Measurements from ENCODE around the gene PRDM11.

PRDM11 gene

GRCh38 chr11:45272701-45273100 lies 126.3 kb downstream of the PRDM11 start:
- Mint-ChIP-seq H3K4me3 (no peak overlapping the region), H3K27ac (no peak overlapping the region), H3K27me3 (peaks cover 22% of the 10 kb centered on the region), H3K4me1 (ENCODE audit: low read depth) (no peaks in the 10 kb centered on the region), H3K9me3 (ENCODE audit: low read depth) (no peaks in the 10 kb centered on the region), H3K36me3 (no peaks in the 10 kb centered on the region)

GRCh38 chr11:45273509-45273908 lies 127.1 kb downstream of the PRDM11 start:
- Mint-ChIP-seq H3K36me3 (no peaks in the 10 kb centered on the region), H3K27me3 (peaks cover 18% of the 10 kb centered on the region), H3K4me3 (no peak overlapping the region), H3K27ac (no peak overlapping the region), H3K9me3 (ENCODE audit: low read depth) (no peaks in the 10 kb centered on the region), H3K4me1 (ENCODE audit: low read depth) (no peaks in the 10 kb centered on the region)

GRCh38 chr11:45274206-45274605 lies 127.8 kb downstream of the PRDM11 start:
- Mint-ChIP-seq H3K9me3 (ENCODE audit: low read depth) (no peaks in the 10 kb centered on the region), H3K27ac (no peak overlapping the region), H3K36me3 (no peaks in the 10 kb centered on the region), H3K27me3 (peaks cover 14% of the 10 kb centered on the region), H3K4me3 (no peak overlapping the region), H3K4me1 (ENCODE audit: low read depth) (no peaks in the 10 kb centered on the region)

GRCh38 chr11:45275828-45276227 lies 129.4 kb downstream of the PRDM11 start:
- Mint-ChIP-seq H3K4me3 (no peak overlapping the region), H3K9me3 (ENCODE audit: low read depth) (peaks cover 3% of the 10 kb centered on the region), H3K4me1 (ENCODE audit: low read depth) (peaks cover 4% of the 10 kb centered on the region), H3K27me3 (peaks cover 10% of the 10 kb centered on the region), H3K27ac (no peak overlapping the region), H3K36me3 (no peaks in the 10 kb centered on the region)

- Mint-ChIP-seq H3K27ac (no peak overlapping the region), H3K4me3 (no peak overlapping the region), H3K4me1 (ENCODE audit: low read depth) (peaks cover 4% of the 10 kb centered on the region), H3K9me3 (ENCODE audit: low read depth) (peaks cover 3% of the 10 kb centered on the region), H3K36me3 (no peaks in the 10 kb centered on the region), H3K27me3 (peaks cover 7% of the 10 kb centered on the region)
Measured at GRCh38 chr11:45278714-45279113, 132.3 kb downstream of the PRDM11 start.

- no peak overlapping the region for H3K27ac Mint-ChIP-seq
- peaks cover 4% of the 10 kb centered on the region for H3K4me1 Mint-ChIP-seq (ENCODE audit: low read depth)
- peaks cover 3% of the 10 kb centered on the region for H3K9me3 Mint-ChIP-seq (ENCODE audit: low read depth)
- no peak overlapping the region for H3K4me3 Mint-ChIP-seq
- peaks cover 9% of the 10 kb centered on the region for H3K27me3 Mint-ChIP-seq
- H3K36me3 Mint-ChIP-seq, result no peaks in the 10 kb centered on the region
Measured at GRCh38 chr11:45279645-45280044, 133.2 kb downstream of the PRDM11 start.

- H3K27me3 Mint-ChIP-seq, result peaks cover 9% of the 10 kb centered on the region
- H3K4me1 Mint-ChIP-seq (ENCODE audit: low read depth), result peaks cover 4% of the 10 kb centered on the region
- no peak overlapping the region for H3K27ac Mint-ChIP-seq
- no peaks in the 10 kb centered on the region for H3K36me3 Mint-ChIP-seq
- H3K9me3 Mint-ChIP-seq (ENCODE audit: low read depth), result peaks cover 3% of the 10 kb centered on the region
- H3K4me3 Mint-ChIP-seq, result no peak overlapping the region
Measured at GRCh38 chr11:45280449-45280848, 134.0 kb downstream of the PRDM11 start.

- Mint-ChIP-seq H3K4me3 (no peak overlapping the region), H3K36me3 (no peaks in the 10 kb centered on the region), H3K4me1 (ENCODE audit: low read depth) (peaks cover 4% of the 10 kb centered on the region), H3K27me3 (peaks cover 16% of the 10 kb centered on the region), H3K27ac (no peak overlapping the region), H3K9me3 (ENCODE audit: low read depth) (peaks cover 3% of the 10 kb centered on the region)
Measured at GRCh38 chr11:45282081-45282480, 135.6 kb downstream of the PRDM11 start.

Data from activated naive CD8-positive, alpha-beta T cell (primary cell).